HEK293T (cell line): Measurements from ENCODE around the gene BCL10.

Experiments used
- CTCF ChIA-PET: fragments of 350-600 bp; formaldehyde crosslinking; extraction: SDS; loops from one replicate; lab custom pipeline; 2021; ENCODE audit warnings: antibody characterized with exemption, inconsistent platforms; lab: Yijun Ruan, JAX
- POLR2A ChIA-PET: fragments of 350-600 bp; formaldehyde crosslinking; extraction: SDS; loops from one replicate; lab custom pipeline; 2020; ENCODE audit warnings: antibody characterized with exemption, inconsistent platforms; lab: Yijun Ruan, JAX
- DNase-seq: peaks from one replicate; pipeline ENCODE4 v3.0.0; 2012; ENCODE audit warnings: mixed read lengths; ENCODE audit errors: extremely low spot score
- ARNT ChIP-seq: fragments of 450-650 bp; IDR thresholded peaks from 2 replicates; pipeline ENCODE4 v1.6.1; 2017; ENCODE audit warnings: mild to moderate bottlenecking
- BHLHE40 ChIP-seq: fragments of 450-650 bp; IDR thresholded peaks from 2 replicates; pipeline ENCODE4 v1.6.1; 2016; ENCODE audit warnings: mild to moderate bottlenecking, moderate library complexity, borderline replicate concordance
- CTBP1 ChIP-seq: fragments of 450-650 bp; IDR thresholded peaks from 2 replicates; pipeline ENCODE4 v1.6.1; 2016; ENCODE audit warnings: borderline replicate concordance
- ELF4 ChIP-seq: fragments of 450-650 bp; IDR thresholded peaks from 2 replicates; pipeline ENCODE4 v1.6.1; 2017; ENCODE audit warnings: antibody characterized with exemption
- FOXA1 ChIP-seq: fragments of 450-650 bp; IDR thresholded peaks from 2 replicates; pipeline ENCODE4 v1.6.1; 2016; ENCODE audit warnings: mild to moderate bottlenecking
- FOXK2 ChIP-seq: fragments of 450-650 bp; IDR thresholded peaks from 2 replicates; pipeline ENCODE4 v1.6.1; 2016; ENCODE audit warnings: mild to moderate bottlenecking
- FOXM1 ChIP-seq: fragments of 450-650 bp; IDR thresholded peaks from 2 replicates; pipeline ENCODE4 v1.6.1; 2017; ENCODE audit warnings: mild to moderate bottlenecking, borderline replicate concordance
- HDGF ChIP-seq: fragments of 450-650 bp; IDR thresholded peaks from 2 replicates; pipeline ENCODE4 v1.6.1; 2017; ENCODE audit warnings: antibody characterized with exemption, borderline replicate concordance
- L3MBTL2 ChIP-seq: fragments of 450-650 bp; conservative IDR thresholded peaks from 2 replicates; pipeline ENCODE4 v1.6.1; 2016; ENCODE audit warnings: mild to moderate bottlenecking
- LEF1 ChIP-seq: fragments of 450-650 bp; IDR thresholded peaks from 2 replicates; pipeline ENCODE4 v1.6.1; 2017; ENCODE audit warnings: mild to moderate bottlenecking, borderline replicate concordance
- NFRKB ChIP-seq: fragments of 450-650 bp; IDR thresholded peaks from 2 replicates; pipeline ENCODE4 v1.6.1; 2016; ENCODE audit warnings: mild to moderate bottlenecking, moderate library complexity
- PKNOX1 ChIP-seq: fragments of 450-650 bp; IDR thresholded peaks from 2 replicates; pipeline ENCODE4 v1.6.1; 2016
- SP1 ChIP-seq: fragments of 450-650 bp; IDR thresholded peaks from 2 replicates; pipeline ENCODE4 v1.6.1; 2017
- SUZ12 ChIP-seq: fragments of 450-650 bp; IDR thresholded peaks from 2 replicates; pipeline ENCODE4 v1.6.1; 2016; ENCODE audit warnings: mild to moderate bottlenecking
- TARDBP ChIP-seq: fragments of 450-650 bp; IDR thresholded peaks from 2 replicates; pipeline ENCODE4 v1.6.1; 2016
- ZNF384 ChIP-seq: fragments of 450-650 bp; IDR thresholded peaks from 2 replicates; pipeline ENCODE4 v1.6.1; 2016

BCL10 gene

GRCh38 chr1:85320371-85321131 lies 44.1 kb upstream of the BCL10 start:
- CTCF ChIA-PET, result interaction anchor here (0.6 kb wide), 1 partner anchor 36 kb away, joined by 7 read pairs; no protein-coding TSS in a partner anchor
- TF ChIP-seq FOXK2 (no peak), ZNF384 (no peak), TARDBP (no peak), FOXM1 (no peak), L3MBTL2 (no peak), SUZ12 (no peak), BHLHE40 (no peak), FOXA1 (no peak), HDGF (no peak), PKNOX1 (no peak), ELF4 (no peak), LEF1 (no peak), SP1 (no peak), CTBP1 (no peak), ARNT (no peak), NFRKB (no peak)
- no peak for DNase-seq
- POLR2A ChIA-PET, result no interaction called here

- DNase-seq, result no peak
- TF ChIP-seq ELF4 (no peak), FOXM1 (no peak), FOXK2 (no peak), SP1 (no peak), ARNT (no peak), CTBP1 (no peak), NFRKB (no peak), PKNOX1 (no peak), HDGF (no peak), LEF1 (no peak), TARDBP (no peak), BHLHE40 (no peak), ZNF384 (no peak), FOXA1 (no peak), SUZ12 (no peak), L3MBTL2 (no peak)
- ChIA-PET POLR2A (no interaction called here), CTCF (no interaction called here)
Measured at GRCh38 chr1:85319931-85320330, 43.5 kb upstream of the BCL10 start.

GRCh38 chr1:85319491-85319890 lies 43.1 kb upstream of the BCL10 start:
- POLR2A ChIA-PET, result no interaction called here
- no peak for DNase-seq
- TF ChIP-seq HDGF, result no peak
- TF ChIP-seq CTBP1, result no peak
- TF ChIP-seq TARDBP, result no peak
- no peak for TF ChIP-seq FOXM1
- no peak for TF ChIP-seq FOXK2
- no peak for TF ChIP-seq SP1
- TF ChIP-seq ZNF384, result no peak
- TF ChIP-seq SUZ12, result no peak
- no peak for TF ChIP-seq NFRKB
- no peak for TF ChIP-seq LEF1
- no peak for TF ChIP-seq ELF4
- TF ChIP-seq FOXA1, result no peak
- no peak for TF ChIP-seq L3MBTL2
- no peak for TF ChIP-seq PKNOX1
- TF ChIP-seq ARNT, result no peak
- no peak for TF ChIP-seq BHLHE40
- CTCF ChIA-PET, result no interaction called here

DNA sequence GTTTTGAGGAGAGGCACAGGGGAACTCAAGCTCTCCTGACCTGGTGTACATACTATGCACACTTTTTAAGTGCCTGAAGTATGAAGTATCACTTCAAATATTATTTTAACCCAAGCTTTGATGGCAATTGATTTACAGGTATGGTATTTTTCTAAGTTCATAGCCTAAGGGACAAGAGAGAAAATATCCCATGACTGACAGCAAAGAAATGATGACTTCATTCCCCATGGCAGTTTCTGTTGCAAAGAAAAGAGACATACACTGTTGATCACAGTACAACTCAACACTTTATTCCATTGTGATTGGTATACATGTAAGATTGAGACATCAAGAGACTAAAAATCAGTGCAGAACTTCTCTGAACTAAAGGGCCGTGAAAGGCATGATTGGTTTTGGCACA lies 41.8 kb upstream of the BCL10 start:
- ChIA-PET CTCF (no interaction called here), POLR2A (no interaction called here)
- no peak for DNase-seq
- TF ChIP-seq ARNT, result no peak
- TF ChIP-seq PKNOX1, result peak; percentile 73

- TF ChIP-seq ARNT, result no peak
- TF ChIP-seq FOXM1, result no peak
- TF ChIP-seq NFRKB, result no peak
- TF ChIP-seq L3MBTL2, result no peak
- no peak for TF ChIP-seq BHLHE40
- TF ChIP-seq CTBP1, result no peak
- no peak for TF ChIP-seq ELF4
- TF ChIP-seq SP1, result no peak
- TF ChIP-seq LEF1, result no peak
- TF ChIP-seq HDGF, result no peak
- no peak for TF ChIP-seq FOXA1
- no peak for TF ChIP-seq SUZ12
- TF ChIP-seq PKNOX1, result no peak
- no peak for TF ChIP-seq FOXK2
- no peak for TF ChIP-seq TARDBP
- no peak for TF ChIP-seq ZNF384
- ChIA-PET CTCF (interaction anchor here (0.6 kb wide), 1 partner anchor 149 kb away, joined by 5 read pairs; no protein-coding TSS in a partner anchor), POLR2A (interaction anchor here (2.0 kb wide), 1 partner anchor 264 kb away, joined by 7 read pairs; the partner anchor contains the start of gene CCN1)
- DNase-seq, result no peak
Measured at GRCh38 chr1:85317560-85317959, 41.1 kb upstream of the BCL10 start.
